Measurements from ENCODE around the gene GALNT17. TPM values are rescaled to one million over a fixed set of nuclear protein-coding genes. Genes with fewer than 3 reads are reported as not detected.

The GALNT17 gene
- polyA plus RNA-seq, 3 donors = 3.3 to 5.7 (median 4.0) TPM

GRCh38 chr7:71311576-71311975 lies 179.6 kb downstream of the GALNT17 start:
- DNase-seq (ENCODE audit: extremely low read depth in 1 of 11, low read depth in 9 of 11, low spot score in 4 of 11) = no peak

GRCh38 chr7:71312755-71313490 lies 181.0 kb downstream of the GALNT17 start:
- DNase-seq (ENCODE audit: extremely low read depth in 1 of 11, low read depth in 9 of 11, low spot score in 4 of 11) = no peak

DNA sequence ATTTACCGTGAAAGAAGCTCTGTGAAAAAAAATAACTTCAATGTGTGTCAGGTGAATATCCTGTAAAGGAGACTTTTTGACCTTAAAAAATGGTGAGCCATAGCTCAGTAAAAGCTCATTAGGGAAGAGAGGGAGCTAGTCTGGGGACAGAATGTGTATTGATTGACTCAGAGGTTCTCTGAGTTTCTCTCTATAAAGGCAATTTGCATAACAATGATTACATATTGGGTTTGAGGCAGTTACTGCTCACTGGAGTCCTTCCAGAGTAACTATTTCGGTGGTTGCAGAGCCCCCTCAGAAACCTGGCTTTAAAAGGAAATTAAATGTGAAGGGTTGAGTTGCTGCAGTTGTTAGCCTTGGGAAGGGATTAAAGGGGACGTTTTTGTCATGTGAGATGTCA lies 181.6 kb downstream of the GALNT17 start:
- no peak for DNase-seq (ENCODE audit: extremely low read depth in 1 of 11, low read depth in 9 of 11, low spot score in 4 of 11)

DNA sequence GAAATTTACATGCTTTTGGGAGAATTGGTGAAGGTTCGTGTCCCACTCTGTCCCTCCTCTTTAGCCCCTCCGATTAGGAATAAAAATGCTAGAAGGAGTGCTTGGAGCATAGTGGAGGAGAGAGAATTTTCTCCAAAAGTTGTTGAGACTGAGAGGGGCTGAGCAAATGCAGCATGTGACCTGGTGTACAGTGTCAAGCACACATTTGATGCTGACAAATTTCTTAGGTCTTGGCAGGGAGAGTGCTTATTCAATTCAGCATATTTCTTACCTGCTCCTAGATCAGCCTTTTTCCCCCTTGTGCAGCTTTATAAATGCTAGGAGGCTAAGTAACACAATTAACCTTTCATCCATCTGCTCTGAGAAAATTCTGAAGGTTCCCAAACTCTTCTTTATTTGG lies 189.0 kb downstream of the GALNT17 start:
- DNase-seq (ENCODE audit: extremely low read depth in 1 of 11, low read depth in 9 of 11, low spot score in 4 of 11) = no peak

DNA sequence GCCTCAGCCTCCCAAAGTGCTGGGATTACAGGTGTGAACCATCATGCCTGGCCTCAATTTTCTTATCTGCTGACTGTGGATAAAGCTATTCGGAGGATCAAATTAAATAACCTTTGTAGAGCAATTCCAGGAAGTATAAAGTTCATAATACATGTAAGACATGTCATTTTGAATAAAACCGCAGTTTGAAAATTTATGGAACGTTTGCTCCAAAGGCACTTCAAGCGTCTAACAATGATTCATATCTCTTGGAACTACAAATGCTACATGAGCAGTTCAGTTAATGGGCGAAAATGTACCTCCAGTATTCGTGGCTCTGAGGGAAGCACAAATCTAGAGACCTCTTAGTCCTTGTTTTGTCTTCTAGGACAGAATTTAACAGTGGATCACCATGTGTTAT lies 190.3 kb downstream of the GALNT17 start:
- no peak for DNase-seq (ENCODE audit: extremely low read depth in 1 of 11, low read depth in 9 of 11, low spot score in 4 of 11)

DNA sequence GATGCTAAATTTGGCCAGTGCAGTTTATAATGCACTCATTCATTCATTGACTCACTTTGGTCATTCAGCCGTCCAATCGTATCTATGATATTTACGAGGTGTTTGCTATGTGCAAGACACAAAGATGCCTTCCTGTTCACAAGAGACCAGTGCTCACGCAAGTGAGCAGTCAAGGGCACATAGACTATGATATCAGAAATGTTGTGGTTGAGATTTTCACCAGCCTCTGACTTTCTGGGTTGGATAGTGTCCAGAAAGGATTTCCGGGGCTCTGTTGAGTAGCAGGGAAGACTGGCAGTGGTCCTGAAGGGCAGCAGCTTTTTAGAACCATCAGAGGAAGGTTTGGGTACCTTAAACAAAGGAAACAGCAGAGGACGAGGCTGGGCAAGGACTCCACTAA lies 191.8 kb downstream of the GALNT17 start:
- no peak for DNase-seq (ENCODE audit: extremely low read depth in 1 of 11, low read depth in 9 of 11, low spot score in 4 of 11)

GRCh38 chr7:71325151-71325550 lies 193.2 kb downstream of the GALNT17 start:
- DNase-seq (ENCODE audit: extremely low read depth in 1 of 11, low read depth in 9 of 11, low spot score in 4 of 11) = no peak

GRCh38 chr7:71326595-71326994 lies 194.7 kb downstream of the GALNT17 start:
- DNase-seq (ENCODE audit: extremely low read depth in 1 of 11, low read depth in 9 of 11, low spot score in 4 of 11) = no peak

GRCh38 chr7:71327946-71328345 lies 196.0 kb downstream of the GALNT17 start:
- DNase-seq (ENCODE audit: extremely low read depth in 1 of 11, low read depth in 9 of 11, low spot score in 4 of 11) = no peak

GRCh38 chr7:71329030-71329660 lies 197.2 kb downstream of the GALNT17 start:
- DNase-seq (ENCODE audit: extremely low read depth in 1 of 11, low read depth in 9 of 11, low spot score in 4 of 11) = no peak

DNA sequence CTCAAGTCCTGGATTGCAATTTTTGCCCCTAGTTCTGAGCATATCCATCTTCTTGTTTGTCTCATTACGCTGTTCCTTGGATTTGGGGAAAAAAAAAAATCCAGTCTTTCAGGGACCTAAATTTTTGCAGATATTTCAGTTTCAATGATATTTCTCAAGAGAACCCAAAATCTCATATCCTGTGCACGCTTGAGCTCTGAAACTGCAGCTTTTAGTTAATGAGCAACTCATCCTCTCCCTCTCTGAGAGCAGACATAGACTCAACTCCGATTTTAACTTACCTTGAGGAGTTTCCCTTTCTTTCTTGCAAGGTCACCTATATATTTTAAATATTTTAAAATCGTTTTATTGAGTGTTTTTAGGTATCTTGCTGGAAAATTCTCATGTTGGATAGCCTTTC lies 200.3 kb downstream of the GALNT17 start:
- no peak for DNase-seq (ENCODE audit: extremely low read depth in 1 of 11, low read depth in 9 of 11, low spot score in 4 of 11)

DNA sequence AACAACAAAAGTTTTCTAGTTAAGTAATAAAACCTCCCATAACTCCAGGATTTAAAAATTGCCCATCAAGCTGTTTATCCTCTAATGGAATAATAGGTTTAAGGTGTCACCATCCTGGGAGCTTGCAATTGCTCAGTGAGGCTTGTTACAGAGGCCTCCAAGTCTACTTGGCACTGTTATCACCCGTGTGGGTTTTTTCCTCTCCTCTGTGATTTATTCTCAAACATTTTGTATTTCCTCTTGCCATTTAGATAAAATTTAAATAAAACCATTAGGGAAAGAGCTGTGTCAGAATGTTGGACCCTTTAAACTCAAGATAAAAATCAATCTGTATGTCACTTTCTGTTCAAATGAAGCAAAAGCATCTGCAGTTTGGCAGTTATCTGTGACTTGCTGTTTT lies 202.6 kb downstream of the GALNT17 start:
- no peak for DNase-seq (ENCODE audit: extremely low read depth in 1 of 11, low read depth in 9 of 11, low spot score in 4 of 11)

- no peak for DNase-seq (ENCODE audit: extremely low read depth in 1 of 11, low read depth in 9 of 11, low spot score in 4 of 11)
These were observed 206.9 kb downstream of the GALNT17 start for GRCh38 chr7:71338866-71339265.

DNA sequence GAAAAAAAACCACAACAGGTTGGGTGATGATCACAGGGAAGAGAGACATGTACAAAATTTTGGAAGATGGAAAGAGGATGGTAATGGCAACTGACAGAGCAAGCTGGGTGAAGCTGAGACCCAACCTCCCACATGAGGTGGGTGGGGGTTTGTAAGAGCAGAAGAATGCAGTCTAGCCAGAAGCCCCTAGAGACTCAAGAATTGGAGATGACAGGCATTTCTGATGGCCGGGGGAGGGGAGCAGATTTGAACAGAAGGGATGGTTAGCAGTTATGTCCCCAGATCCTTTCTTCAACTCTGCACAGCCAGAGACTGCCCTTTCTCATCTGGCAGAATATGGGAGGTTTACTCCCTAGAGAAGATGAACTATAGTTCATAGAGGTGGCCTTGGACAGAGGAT lies 208.0 kb downstream of the GALNT17 start:
- DNase-seq (ENCODE audit: extremely low read depth in 1 of 11, low read depth in 9 of 11, low spot score in 4 of 11) = no peak

DNA sequence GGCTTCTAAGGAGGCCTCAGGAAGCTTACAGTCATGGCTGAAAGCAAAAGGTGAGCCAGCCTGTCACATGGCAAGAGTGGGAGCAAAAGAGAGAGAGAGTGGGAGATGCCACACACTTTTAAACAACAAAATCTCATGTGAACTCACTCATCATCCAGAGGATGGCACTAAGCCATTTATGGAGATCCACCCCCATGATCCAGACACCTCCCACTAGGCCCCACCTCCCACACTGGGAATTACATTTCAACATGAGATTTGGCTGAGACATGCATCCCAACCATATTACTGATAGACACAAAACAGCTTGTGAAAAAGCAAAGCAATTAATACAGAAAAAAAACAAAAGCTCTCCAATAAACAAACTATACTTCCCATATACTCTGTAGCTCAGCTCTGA lies 210.3 kb downstream of the GALNT17 start:
- DNase-seq (ENCODE audit: extremely low read depth in 1 of 11, low read depth in 9 of 11, low spot score in 4 of 11) = no peak

DNA sequence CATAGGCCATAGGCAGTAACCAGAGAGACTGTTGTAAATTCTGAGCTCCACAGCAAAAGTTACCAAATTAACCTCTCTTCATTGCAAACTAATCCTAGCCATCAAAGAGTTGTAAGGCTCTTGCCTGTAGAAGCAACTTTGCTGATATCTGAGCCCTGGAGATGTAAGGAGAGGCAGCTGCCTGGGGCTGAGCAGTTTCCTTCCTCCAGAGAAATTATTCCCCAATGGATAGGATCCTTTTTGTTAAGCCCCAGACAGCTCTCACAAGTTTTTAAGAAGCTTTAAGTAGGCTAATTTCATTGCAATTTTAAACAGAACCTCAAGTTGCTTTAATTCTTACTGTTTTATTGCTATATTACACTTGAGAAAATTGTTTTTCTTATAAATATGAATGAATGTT lies 211.1 kb downstream of the GALNT17 start:
- DNase-seq (ENCODE audit: extremely low read depth in 1 of 11, low read depth in 9 of 11, low spot score in 4 of 11) = no peak

DNA sequence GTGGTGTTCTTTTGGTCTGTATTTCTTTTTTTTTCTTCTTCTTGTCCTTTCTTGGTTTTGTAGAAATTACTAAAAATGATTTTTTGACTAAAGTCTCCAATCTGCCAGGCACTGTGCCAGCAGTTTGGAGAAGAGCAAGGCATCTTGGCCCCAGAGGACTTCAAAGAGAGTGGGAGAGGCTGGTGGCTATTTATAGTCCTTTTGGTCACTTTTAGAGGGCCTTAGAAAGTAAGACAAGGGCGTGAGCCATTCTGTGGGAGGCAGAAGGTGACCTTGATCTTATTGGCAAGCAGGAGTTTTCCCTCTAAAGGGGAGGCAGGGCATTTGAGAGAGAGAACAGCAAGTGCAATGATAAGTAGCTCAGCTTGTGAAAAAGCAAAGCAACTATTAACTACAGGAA lies 211.9 kb downstream of the GALNT17 start:
- no peak for DNase-seq (ENCODE audit: extremely low read depth in 1 of 11, low read depth in 9 of 11, low spot score in 4 of 11)

DNA sequence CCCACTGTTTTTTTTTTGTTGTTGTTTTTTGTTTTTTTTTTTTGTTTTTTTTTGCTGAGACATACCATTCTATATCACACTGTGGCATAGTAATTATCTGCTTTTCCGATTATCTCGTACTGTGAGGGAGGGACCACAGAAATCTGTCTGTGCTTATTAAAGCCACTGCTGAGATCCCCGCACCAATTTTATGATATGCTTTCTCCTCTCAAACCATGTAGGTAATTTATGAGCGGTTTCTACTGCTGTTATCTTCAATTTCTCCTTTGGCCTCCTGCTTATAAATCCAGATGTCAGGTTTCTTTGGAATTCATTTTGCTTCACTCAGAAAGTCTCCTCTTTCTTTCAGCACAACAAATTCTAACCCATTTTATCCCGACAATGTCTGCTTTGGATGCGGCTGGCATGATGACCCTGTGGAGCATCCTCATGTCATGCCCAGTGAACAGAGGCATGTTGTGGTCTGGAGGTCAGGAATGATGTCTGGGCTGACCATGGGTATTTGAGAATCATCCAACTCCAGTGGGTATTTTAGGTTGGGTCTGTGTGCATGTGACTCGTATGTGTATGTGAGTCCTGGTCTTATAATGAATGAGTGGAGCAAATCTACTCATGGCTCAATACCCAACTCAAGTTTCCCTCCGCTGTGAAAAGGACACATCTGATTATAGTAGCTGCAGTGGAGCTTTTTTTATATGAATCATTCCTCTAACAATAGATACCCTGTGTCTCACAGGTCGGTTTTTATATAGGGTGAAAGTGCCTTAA lies 213.4 kb downstream of the GALNT17 start:
- peak in 2 of 11 donors; percentile 25 to 30 for DNase-seq (ENCODE audit: extremely low read depth in 1 of 11, low read depth in 9 of 11, low spot score in 4 of 11)

GRCh38 chr7:71348821-71349681 lies 217.1 kb downstream of the GALNT17 start:
- peak in 3 of 11 donors; percentile 15 to 33 (median 20) for DNase-seq (ENCODE audit: extremely low read depth in 1 of 11, low read depth in 9 of 11, low spot score in 4 of 11)
